ENCODE measurements around the gene IL11. TPM values are rescaled to one million over a fixed set of nuclear protein-coding genes. Genes with fewer than 3 reads are reported as not detected.

The IL11 gene
- total and polyA plus RNA-seq, 7 donors, result 0.06 TPM; not detected in 6

DNA sequence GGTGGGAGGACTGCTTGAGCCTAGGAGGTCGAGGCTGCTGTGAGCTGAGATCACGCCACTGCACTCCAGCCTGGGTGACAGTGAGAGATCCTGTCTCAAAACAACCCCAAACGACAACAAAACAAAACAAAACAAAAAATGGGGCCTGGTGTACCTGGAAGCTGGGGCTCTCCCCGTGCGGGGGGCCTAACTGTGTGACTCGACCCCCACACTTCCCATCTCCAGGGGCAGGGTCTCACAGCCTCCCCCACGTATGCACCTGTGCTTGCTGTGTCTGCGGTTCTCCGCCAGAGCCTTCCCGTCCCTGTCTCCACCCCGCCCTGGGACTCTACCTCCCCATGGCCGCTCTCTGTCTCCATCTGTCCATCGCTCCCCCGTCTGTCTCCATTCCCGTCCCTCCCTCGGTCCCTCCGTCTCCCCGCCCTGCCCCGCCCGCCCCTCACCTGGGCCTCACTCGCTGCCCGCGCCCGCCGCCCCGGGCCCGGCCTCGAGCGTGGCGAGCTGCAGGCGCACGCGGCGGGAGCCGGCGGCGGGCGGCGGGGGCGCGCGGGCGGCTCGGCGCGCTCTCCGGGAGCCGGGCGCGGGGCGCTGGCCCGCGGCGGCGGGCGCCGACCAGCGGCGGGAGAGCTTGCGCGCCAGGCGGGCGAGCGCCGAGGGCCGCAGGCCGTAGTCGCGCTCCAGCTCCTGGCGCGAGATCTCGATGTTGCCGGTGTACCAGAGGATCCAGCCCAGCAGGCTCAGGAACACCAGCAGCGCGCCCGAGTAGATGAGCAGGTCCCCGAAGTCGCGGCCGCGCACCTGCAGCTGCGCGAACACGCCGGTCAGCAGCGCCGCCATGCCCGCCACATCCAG lies 13.2 kb upstream of the IL11 start:
- ATAC-seq, result peak in 3 of 4 donors; percentile 10 to 22 (median 14)
- Histone ChIP-seq H3K27ac (peak overlapping the region; percentile 86), H3K27me3 (ENCODE audit: insufficient read depth in 3 of 3, low read length in 2 of 3) (no peaks in the 10 kb centered on the region), H3K4me1 (peaks cover 27% of the 10 kb centered on the region), H3K9me3 (no peaks in the 10 kb centered on the region), H3K36me3 (ENCODE audit: insufficient read depth in 1 of 2, low read depth in 1 of 2) (peaks cover 5 to 22% of the 10 kb centered on the region in 2 donors), H3K4me3 (peak overlapping the region; percentile 81)
- DNase-seq, result peak; percentile 62 to 80
- 5 to 9% (median 7%) methylated on average over 45 to 88 of the region's 88 CpGs for WGBS, 3 donors
- TF ChIP-seq, protein P1, sequence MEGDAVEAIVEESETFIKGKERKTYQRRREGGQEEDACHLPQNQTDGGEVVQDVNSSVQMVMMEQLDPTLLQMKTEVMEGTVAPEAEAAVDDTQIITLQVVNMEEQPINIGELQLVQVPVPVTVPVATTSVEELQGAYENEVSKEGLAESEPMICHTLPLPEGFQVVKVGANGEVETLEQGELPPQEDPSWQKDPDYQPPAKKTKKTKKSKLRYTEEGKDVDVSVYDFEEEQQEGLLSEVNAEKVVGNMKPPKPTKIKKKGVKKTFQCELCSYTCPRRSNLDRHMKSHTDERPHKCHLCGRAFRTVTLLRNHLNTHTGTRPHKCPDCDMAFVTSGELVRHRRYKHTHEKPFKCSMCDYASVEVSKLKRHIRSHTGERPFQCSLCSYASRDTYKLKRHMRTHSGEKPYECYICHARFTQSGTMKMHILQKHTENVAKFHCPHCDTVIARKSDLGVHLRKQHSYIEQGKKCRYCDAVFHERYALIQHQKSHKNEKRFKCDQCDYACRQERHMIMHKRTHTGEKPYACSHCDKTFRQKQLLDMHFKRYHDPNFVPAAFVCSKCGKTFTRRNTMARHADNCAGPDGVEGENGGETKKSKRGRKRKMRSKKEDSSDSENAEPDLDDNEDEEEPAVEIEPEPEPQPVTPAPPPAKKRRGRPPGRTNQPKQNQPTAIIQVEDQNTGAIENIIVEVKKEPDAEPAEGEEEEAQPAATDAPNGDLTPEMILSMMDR (IDR thresholded peaks at IDR 0.05), result peak; percentile 23
- intact Hi-C loops (cut with DNase I), result loop anchor here (5.0 to 10.0 kb wide), 4 partner anchors 41 to 271 kb away; partner anchors contain the start of genes U2AF2 (in 1 of the 2) and ZNF784 (in 1 of the 2)

DNA sequence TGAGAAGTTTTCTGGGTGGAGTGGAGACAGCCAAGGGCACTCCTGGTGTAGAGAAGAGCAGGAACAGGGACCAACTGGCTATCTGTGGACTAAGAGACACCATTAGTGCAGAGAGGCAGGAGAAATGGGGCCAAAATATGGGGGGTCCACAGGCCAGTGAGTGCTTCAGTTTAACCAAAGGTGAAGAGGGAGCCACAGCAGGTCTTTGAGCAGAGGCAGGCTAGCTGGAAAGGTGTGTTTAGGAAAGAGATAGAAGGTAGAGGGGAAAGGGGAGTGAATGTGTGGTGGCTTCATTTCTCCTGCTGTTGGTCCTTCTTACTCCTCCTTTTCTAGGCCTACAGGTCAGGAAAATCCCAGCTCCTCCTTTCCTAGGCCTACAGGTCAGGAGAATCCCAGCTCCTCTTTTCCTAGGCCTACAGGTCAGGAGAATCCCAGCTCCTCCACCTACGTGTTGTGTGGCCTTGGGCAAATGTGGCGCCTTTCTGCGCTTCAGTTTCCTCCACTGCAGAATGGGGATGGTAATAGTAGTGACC lies 12.3 kb upstream of the IL11 start:
- DNase-seq, result no peak
- H3K4me3 ChIP-seq, result no peak overlapping the region
- intact Hi-C loops (cut with DNase I), result loop anchor here (5.0 to 10.0 kb wide), 4 partner anchors 40 to 272 kb away; partner anchors contain the start of genes U2AF2 (in 1 of the 2) and ZNF784 (in 1 of the 2)
- no peak for ATAC-seq
- peaks cover 18% of the 10 kb centered on the region for H3K4me1 ChIP-seq
- TF ChIP-seq, protein P1 (IDR thresholded peaks at IDR 0.05), result no peak
- H3K27ac ChIP-seq, result no peak overlapping the region
- H3K27me3 ChIP-seq (ENCODE audit: insufficient read depth in 3 of 3, low read length in 2 of 3), result peaks cover 0 to 3% (median 0%) of the 10 kb centered on the region in 3 donors
- H3K36me3 ChIP-seq (ENCODE audit: insufficient read depth in 1 of 2, low read depth in 1 of 2), result peaks cover 0 to 13% of the 10 kb centered on the region in 2 donors
- 95 to 100% (median 99%) methylated on average over 3 of the region's 3 CpGs for WGBS, 3 donors
- H3K9me3 ChIP-seq, result no peaks in the 10 kb centered on the region

DNA sequence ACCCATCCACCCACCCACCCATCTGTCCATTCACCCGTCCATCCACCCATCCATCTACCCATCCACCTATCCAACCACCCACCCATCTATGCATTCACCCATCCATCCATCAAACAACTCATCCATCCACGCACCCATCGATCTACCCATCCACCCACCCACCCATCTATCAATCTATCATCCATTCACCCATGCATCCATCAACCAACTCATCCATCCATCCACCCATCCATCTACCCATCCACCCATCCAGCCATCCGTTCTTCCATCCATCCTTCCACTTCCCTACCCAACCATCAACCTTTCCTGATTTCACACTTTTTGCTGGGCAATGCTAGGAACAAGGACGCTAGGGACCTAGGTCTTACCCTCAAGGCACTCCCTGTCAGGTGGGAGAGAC lies 11.8 kb upstream of the IL11 start:
- DNase-seq (no peak), ATAC-seq (no peak)
- peaks cover 0 to 7% of the 10 kb centered on the region in 2 donors for H3K36me3 ChIP-seq (ENCODE audit: insufficient read depth in 1 of 2, low read depth in 1 of 2)
- intact Hi-C loops (cut with DNase I), result loop anchor here (5.0 to 10.0 kb wide), 4 partner anchors 40 to 273 kb away; partner anchors contain the start of genes U2AF2 (in 1 of the 2) and ZNF784 (in 1 of the 2)
- WGBS, 3 donors, result 94 to 99% (median 97%) methylated on average over 5 of the region's 5 CpGs
- H3K9me3 ChIP-seq, result no peaks in the 10 kb centered on the region
- TF ChIP-seq, protein P1 (IDR thresholded peaks at IDR 0.05), result no peak
- H3K4me1 ChIP-seq, result peaks cover 12% of the 10 kb centered on the region
- H3K27me3 ChIP-seq (ENCODE audit: insufficient read depth in 3 of 3, low read length in 2 of 3), result peaks cover 0 to 7% (median 2%) of the 10 kb centered on the region in 3 donors
- no peak overlapping the region for H3K4me3 ChIP-seq
- no peak overlapping the region for H3K27ac ChIP-seq

DNA sequence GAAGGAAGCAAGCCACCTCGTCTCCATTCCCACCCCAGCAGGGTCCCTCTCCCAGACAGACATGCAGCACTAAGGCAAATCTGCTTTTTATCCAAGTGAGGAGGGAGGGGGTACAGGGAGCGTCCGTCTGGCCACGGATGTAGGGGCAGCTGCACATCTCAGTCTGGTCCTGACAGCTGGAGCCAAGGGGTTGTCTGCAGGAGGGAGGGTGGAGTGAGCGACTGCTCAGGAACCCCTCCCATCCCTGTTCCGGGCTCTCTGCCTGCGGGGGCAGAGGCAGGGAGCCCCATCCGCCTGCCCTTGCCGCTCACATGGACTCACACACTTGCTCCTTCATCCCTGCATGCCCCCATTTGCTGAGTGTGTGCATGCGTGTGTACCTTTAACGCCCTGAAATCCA lies 8.9 kb upstream of the IL11 start:
- TF ChIP-seq, protein P1 (IDR thresholded peaks at IDR 0.05), result no peak
- Histone ChIP-seq H3K4me1 (peaks cover 4% of the 10 kb centered on the region), H3K27ac (no peak overlapping the region), H3K27me3 (ENCODE audit: insufficient read depth in 3 of 3, low read length in 2 of 3) (peaks cover 0 to 29% (median 12%) of the 10 kb centered on the region in 3 donors), H3K4me3 (no peak overlapping the region), H3K9me3 (no peaks in the 10 kb centered on the region), H3K36me3 (ENCODE audit: insufficient read depth in 1 of 2, low read depth in 1 of 2) (no peaks in the 10 kb centered on the region)
- intact Hi-C loops (cut with DNase I), result no loop called here
- DNase-seq (no peak), ATAC-seq (no peak)
- WGBS, 3 donors, result 43 to 54% (median 48%) methylated on average over 11 of the region's 11 CpGs
